HEK293T (cell line): Measurements from ENCODE around the gene SFTA2.
"Not testable (repeated sequence)": the region's sequence is repeated elsewhere in the genome, so short reads cannot be mapped to it uniquely, and the experiment has no call there.

Experiments used
- CTCF ChIA-PET: fragments of 350-600 bp; formaldehyde crosslinking; extraction: SDS; loops from one replicate; lab custom pipeline; 2021; ENCODE audit warnings: antibody characterized with exemption, inconsistent platforms; lab: Yijun Ruan, JAX
- POLR2A ChIA-PET: fragments of 350-600 bp; formaldehyde crosslinking; extraction: SDS; loops from one replicate; lab custom pipeline; 2020; ENCODE audit warnings: antibody characterized with exemption, inconsistent platforms; lab: Yijun Ruan, JAX
- DNase-seq: peaks from one replicate; pipeline ENCODE4 v3.0.0; 2012; ENCODE audit warnings: mixed read lengths; ENCODE audit errors: extremely low spot score
- ARNT ChIP-seq: fragments of 450-650 bp; IDR thresholded peaks from 2 replicates; pipeline ENCODE4 v1.6.1; 2017; ENCODE audit warnings: mild to moderate bottlenecking
- BHLHE40 ChIP-seq: fragments of 450-650 bp; IDR thresholded peaks from 2 replicates; pipeline ENCODE4 v1.6.1; 2016; ENCODE audit warnings: mild to moderate bottlenecking, moderate library complexity, borderline replicate concordance
- CTBP1 ChIP-seq: fragments of 450-650 bp; IDR thresholded peaks from 2 replicates; pipeline ENCODE4 v1.6.1; 2016; ENCODE audit warnings: borderline replicate concordance
- ELF4 ChIP-seq: fragments of 450-650 bp; IDR thresholded peaks from 2 replicates; pipeline ENCODE4 v1.6.1; 2017; ENCODE audit warnings: antibody characterized with exemption
- FOXA1 ChIP-seq: fragments of 450-650 bp; IDR thresholded peaks from 2 replicates; pipeline ENCODE4 v1.6.1; 2016; ENCODE audit warnings: mild to moderate bottlenecking
- FOXK2 ChIP-seq: fragments of 450-650 bp; IDR thresholded peaks from 2 replicates; pipeline ENCODE4 v1.6.1; 2016; ENCODE audit warnings: mild to moderate bottlenecking
- FOXM1 ChIP-seq: fragments of 450-650 bp; IDR thresholded peaks from 2 replicates; pipeline ENCODE4 v1.6.1; 2017; ENCODE audit warnings: mild to moderate bottlenecking, borderline replicate concordance
- HDGF ChIP-seq: fragments of 450-650 bp; IDR thresholded peaks from 2 replicates; pipeline ENCODE4 v1.6.1; 2017; ENCODE audit warnings: antibody characterized with exemption, borderline replicate concordance
- L3MBTL2 ChIP-seq: fragments of 450-650 bp; conservative IDR thresholded peaks from 2 replicates; pipeline ENCODE4 v1.6.1; 2016; ENCODE audit warnings: mild to moderate bottlenecking
- LEF1 ChIP-seq: fragments of 450-650 bp; IDR thresholded peaks from 2 replicates; pipeline ENCODE4 v1.6.1; 2017; ENCODE audit warnings: mild to moderate bottlenecking, borderline replicate concordance
- NFRKB ChIP-seq: fragments of 450-650 bp; IDR thresholded peaks from 2 replicates; pipeline ENCODE4 v1.6.1; 2016; ENCODE audit warnings: mild to moderate bottlenecking, moderate library complexity
- SP1 ChIP-seq: fragments of 450-650 bp; IDR thresholded peaks from 2 replicates; pipeline ENCODE4 v1.6.1; 2017
- SUZ12 ChIP-seq: fragments of 450-650 bp; IDR thresholded peaks from 2 replicates; pipeline ENCODE4 v1.6.1; 2016; ENCODE audit warnings: mild to moderate bottlenecking
- TARDBP ChIP-seq: fragments of 450-650 bp; IDR thresholded peaks from 2 replicates; pipeline ENCODE4 v1.6.1; 2016
- ZNF384 ChIP-seq: fragments of 450-650 bp; IDR thresholded peaks from 2 replicates; pipeline ENCODE4 v1.6.1; 2016
- TF ChIP-seq, protein P1 (sequence below): fragments of 450-650 bp; IDR thresholded peaks from 2 replicates; pipeline ENCODE4 v1.6.1; 2016

The SFTA2 gene

DNA sequence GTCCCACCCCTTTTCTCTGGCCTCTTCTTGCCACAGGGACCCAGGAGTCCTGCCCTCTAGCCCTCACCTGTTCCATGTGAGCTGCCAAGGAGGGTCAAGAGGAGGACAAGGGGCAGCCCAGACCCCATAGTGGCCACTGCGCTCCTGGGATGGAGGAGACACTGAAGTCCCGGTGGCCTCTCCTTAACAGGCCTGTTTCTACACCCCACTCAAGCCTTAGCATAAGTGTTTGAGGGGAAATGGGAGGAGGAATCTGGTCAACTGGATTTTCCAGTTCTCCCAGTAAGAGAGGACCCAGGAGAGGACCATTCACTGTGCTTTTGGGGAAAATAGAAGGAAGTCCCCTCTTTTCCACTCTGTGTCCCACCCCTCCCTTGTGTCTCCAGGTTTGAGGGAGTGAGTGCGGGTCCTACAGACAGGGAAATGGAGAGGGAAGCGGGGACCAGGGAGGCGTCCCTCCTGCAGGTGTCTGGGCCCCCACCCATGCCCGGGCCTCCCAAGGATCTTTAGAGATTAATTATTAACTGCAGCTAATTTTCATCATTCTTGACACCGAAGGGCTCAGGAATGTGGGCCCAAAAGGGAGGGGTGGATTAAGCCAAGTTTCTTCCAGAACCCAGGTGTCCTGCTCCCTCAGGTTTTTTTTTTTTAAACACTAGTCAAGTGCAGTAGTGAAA is at the start of gene SFTA2:
Gene SFTA2 (minus strand): TSS at position 202 of the 677 bp plus-strand sequence. CDS start 74 bp downstream, at position 128.
- POLR2A ChIA-PET: no interaction called here
- no peak for DNase-seq
- TF ChIP-seq HDGF (no peak), CTBP1 (no peak), TARDBP (no peak), ARNT (no peak), ZNF384 (no peak), SP1 (no peak), FOXA1 (no peak), ELF4 (no peak), FOXK2 (no peak)
- CTCF ChIA-PET: interaction anchor here (1.0 kb wide), 1 partner anchor 10 kb away, joined by 7 read pairs; no protein-coding TSS in a partner anchor

- TF ChIP-seq FOXA1 (no peak), CTBP1 (no peak)
- no peak for DNase-seq
- ChIA-PET CTCF (no interaction called here), POLR2A (no interaction called here)
These were observed 47.7 kb upstream of the SFTA2 start for GRCh38 chr6:30979690-30980089.

- ChIA-PET POLR2A (no interaction called here), CTCF (no interaction called here)
- TF ChIP-seq FOXM1 (no peak), HDGF (no peak), L3MBTL2 (no peak), SP1 (no peak), SUZ12 (no peak), ELF4 (no peak), ARNT (no peak), BHLHE40 (no peak), TARDBP (no peak), NFRKB (no peak), LEF1 (no peak), FOXK2 (no peak)
- TF ChIP-seq, protein P1, sequence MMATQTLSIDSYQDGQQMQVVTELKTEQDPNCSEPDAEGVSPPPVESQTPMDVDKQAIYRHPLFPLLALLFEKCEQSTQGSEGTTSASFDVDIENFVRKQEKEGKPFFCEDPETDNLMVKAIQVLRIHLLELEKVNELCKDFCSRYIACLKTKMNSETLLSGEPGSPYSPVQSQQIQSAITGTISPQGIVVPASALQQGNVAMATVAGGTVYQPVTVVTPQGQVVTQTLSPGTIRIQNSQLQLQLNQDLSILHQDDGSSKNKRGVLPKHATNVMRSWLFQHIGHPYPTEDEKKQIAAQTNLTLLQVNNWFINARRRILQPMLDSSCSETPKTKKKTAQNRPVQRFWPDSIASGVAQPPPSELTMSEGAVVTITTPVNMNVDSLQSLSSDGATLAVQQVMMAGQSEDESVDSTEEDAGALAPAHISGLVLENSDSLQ: no peak
- no peak for DNase-seq
These were observed 47.2 kb upstream of the SFTA2 start for GRCh38 chr6:30979141-30979540.

DNA sequence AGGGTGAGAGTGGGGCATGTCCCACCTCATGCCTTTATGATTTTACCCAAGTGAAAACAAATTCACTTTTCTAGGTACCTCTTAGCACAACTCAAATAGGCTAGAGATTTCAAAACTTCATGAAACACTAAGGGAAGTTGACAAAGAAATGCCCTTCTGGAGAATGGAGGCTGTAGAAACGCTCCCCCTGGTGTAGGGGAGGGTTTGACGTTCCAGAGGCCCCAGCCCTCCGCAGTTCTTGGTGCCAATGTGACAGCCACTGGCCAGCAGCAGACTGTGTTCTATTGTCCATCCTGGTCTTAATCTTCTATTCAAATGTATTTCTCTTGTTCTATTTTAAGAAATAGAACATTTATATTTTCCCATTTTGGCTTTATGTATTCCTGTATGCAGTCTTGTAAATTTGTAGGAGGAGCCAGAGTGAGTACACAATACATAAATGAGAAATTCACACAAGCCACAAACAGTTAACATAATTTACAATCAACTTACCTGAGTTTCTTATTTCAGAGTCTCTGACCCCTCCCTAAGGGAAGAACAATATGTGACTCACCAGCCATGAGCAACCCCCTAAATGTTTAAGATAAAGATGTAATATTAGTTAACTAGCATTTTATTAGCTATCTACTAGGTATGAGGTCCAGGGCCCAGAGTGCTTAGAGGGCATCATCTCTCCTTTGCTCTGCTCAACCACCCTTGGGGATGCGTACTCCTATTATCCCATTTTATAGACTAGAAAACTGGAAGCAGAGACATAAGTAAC is 42.7 kb upstream of the SFTA2 start:
- ChIA-PET POLR2A (no interaction called here), CTCF (interaction anchor here (0.6 kb wide), 2 partner anchors 29 to 41 kb away, joined by 3 read pairs; no protein-coding TSS in a partner anchor)
- TF ChIP-seq TARDBP (no peak), ARNT (no peak), SP1 (no peak), HDGF (no peak), ZNF384 (no peak), FOXA1 (no peak), NFRKB (no peak), ELF4 (no peak), LEF1 (no peak), SUZ12 (no peak), FOXK2 (no peak), CTBP1 (no peak), BHLHE40 (no peak), L3MBTL2 (no peak), FOXM1 (no peak)
- TF ChIP-seq, protein P1: no peak
- no peak for DNase-seq

DNA sequence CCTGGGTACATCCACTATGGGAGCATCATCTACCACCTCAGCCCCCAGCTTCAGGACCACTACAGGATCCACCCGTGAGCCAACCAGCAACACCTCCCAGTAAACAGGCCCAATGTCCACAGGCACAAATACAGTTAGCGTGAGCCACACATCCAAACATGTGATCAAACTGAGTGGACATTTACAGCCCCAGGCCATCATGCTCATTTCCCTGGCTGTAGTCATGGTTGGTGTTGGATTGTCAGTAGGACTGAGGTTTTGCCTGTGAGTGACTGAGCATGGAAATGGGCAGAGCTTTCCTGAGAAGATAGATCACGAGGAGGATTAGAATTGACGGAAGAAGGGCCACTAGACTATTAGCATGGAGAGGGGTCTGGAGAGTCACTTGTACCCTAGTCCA is 40.8 kb upstream of the SFTA2 start:
- DNase-seq: no peak
- TF ChIP-seq, protein P1: no peak
- TF ChIP-seq CTBP1: no peak
- TF ChIP-seq SP1: no peak
- TF ChIP-seq LEF1: no peak
- TF ChIP-seq ELF4: no peak
- no peak for TF ChIP-seq ARNT
- no peak for TF ChIP-seq NFRKB
- TF ChIP-seq ZNF384: no peak
- no peak for TF ChIP-seq FOXA1
- TF ChIP-seq BHLHE40: no peak
- no peak for TF ChIP-seq FOXM1
- TF ChIP-seq TARDBP: no peak
- TF ChIP-seq HDGF: no peak
- no peak for TF ChIP-seq SUZ12
- no peak for TF ChIP-seq L3MBTL2
- no peak for TF ChIP-seq FOXK2
- POLR2A ChIA-PET: interaction anchor here (1.6 kb wide), 1 partner anchor 17 kb away, joined by 3 read pairs; no protein-coding TSS in a partner anchor
- CTCF ChIA-PET: interaction anchor here (0.6 kb wide), 1 partner anchor 14 kb away, joined by 8 read pairs; no protein-coding TSS in a partner anchor

DNA sequence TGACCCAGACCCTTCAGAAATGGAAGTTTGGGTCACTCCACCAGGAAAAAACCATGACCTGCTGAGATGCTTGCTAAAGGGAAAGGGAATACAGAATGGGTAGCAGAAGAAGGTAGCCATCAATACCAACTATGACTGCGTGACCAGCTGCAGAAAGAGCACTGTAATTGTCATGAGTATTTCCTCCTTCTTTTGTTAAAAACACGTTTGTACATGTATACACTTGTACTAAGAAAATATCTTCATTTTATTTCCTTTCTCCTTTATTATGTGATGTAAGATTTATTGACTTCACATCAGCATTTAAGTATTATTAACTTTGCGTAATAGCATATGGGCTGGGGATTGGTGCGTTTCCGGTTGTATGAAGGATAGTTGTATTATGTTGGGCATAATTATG is 39.0 kb upstream of the SFTA2 start:
- no peak for DNase-seq
- ChIA-PET POLR2A (no interaction called here), CTCF (no interaction called here)
- TF ChIP-seq CTBP1 (no peak), L3MBTL2 (no peak), FOXM1 (no peak), BHLHE40 (no peak), FOXK2 (no peak), SP1 (no peak), HDGF (no peak), ZNF384 (no peak)
- TF ChIP-seq, protein P1: no peak

GRCh38 chr6:30969171-30969570 is 37.2 kb upstream of the SFTA2 start:
- CTCF ChIA-PET: interaction anchor here (1.1 kb wide), 2 partner anchors 13 to 54 kb away, joined by 3 read pairs; no protein-coding TSS in a partner anchor
- POLR2A ChIA-PET: not testable (repeated sequence)

More at GRCh38 chr6:30969171-30969570, 37.2 kb upstream of the SFTA2 start:
- DNase-seq: not testable (repeated sequence)
